T-cell (primary cell): ENCODE measurements around the gene NAP1L1. TPM values are rescaled to one million over a fixed set of nuclear protein-coding genes. Genes with fewer than 3 reads are reported as not detected.
A peak's percentile ranks its signal among the peaks of the same experiment; 100 is the strongest.

Source experiments
- ATAC-seq, 4 experiments: fragments of 200-7000 bp in 3 of 4; fragments of 150-1000 bp in 1 of 4; cut with Tn5 transposase; replicated peaks in 1 of 4; 1 replicate in 3 of 4; 2 replicates in 1 of 4; pipeline ENCODE4 v1.10.0; 2021; ENCODE audit warnings: moderate library complexity in 3 of 4, mild to moderate bottlenecking in 2 of 4, moderate number of reproducible peaks in 1 of 4
- CTCF ChIA-PET, 2 donors: fragments of 300-600 bp; sonication (Branson Sonifier 250); formaldehyde crosslinking; loops; one replicate each; lab custom pipeline; 2022; ENCODE audit warnings: antibody characterized with exemption in 2 of 2; lab: Charles Lee
- POLR2A ChIA-PET, 2 donors: fragments of 300-600 bp; sonication (Branson Sonifier 250); formaldehyde crosslinking; loops; one replicate each; lab custom pipeline; 2022; ENCODE audit warnings: antibody characterized with exemption in 2 of 2; lab: Charles Lee
- DNase-seq, 35 experiments: peaks; one replicate each; pipeline versions ENCODE4 v3.0.0 to v3.0.0-alpha.2; 2013 to 2023
- H3K27ac ChIP-seq: one replicate; pipeline ENCODE4 v1.5.1; 2013; ENCODE audit warnings: low read length
- H3K27me3 ChIP-seq, 2 experiments: replicated peaks in 1 of 2; 1 replicate in 1 of 2; 2 replicates in 1 of 2; pipeline versions ENCODE4 v1.6.1 to v1.7.0; 2013; ENCODE audit warnings: low read length in 1 of 2, mixed read lengths in 1 of 2; ENCODE audit not compliant: control insufficient read depth in 2 of 2, insufficient read depth in 2 of 2; ENCODE audit errors: extremely low read depth in 1 of 2
- H3K36me3 ChIP-seq, 2 donors: 1 replicate in 1 of 2; 2 replicates in 1 of 2; pipeline versions ENCODE4 v1.6.1 to v1.7.0; 2013; ENCODE audit warnings: low read length in 1 of 2; ENCODE audit not compliant: control insufficient read depth in 2 of 2, insufficient read depth in 1 of 2; ENCODE audit errors: extremely low read depth in 1 of 2
- H3K4me1 ChIP-seq, 2 experiments: 1 replicate in 1 of 2; 2 replicates in 1 of 2; pipeline versions ENCODE4 v1.6.1 to v1.7.0; 2013; ENCODE audit warnings: low read length in 2 of 2, mixed read lengths in 1 of 2; ENCODE audit not compliant: insufficient read depth in 2 of 2, control insufficient read depth in 1 of 2; ENCODE audit errors: extremely low read depth in 1 of 2
- H3K4me3 ChIP-seq, 2 donors: 1 replicate in 1 of 2; 2 replicates in 1 of 2; pipeline versions ENCODE4 v1.5.1 to v1.7.0; 2013; ENCODE audit warnings: mild to moderate bottlenecking in 2 of 2, low read length in 1 of 2, moderate library complexity in 1 of 2; ENCODE audit not compliant: control insufficient read depth in 1 of 2; ENCODE audit errors: extremely low read depth in 1 of 2
- H3K9me3 ChIP-seq: 2 replicates; pipeline ENCODE4 v1.7.0; 2013
- H3K27ac Mint-ChIP-seq, 2 donors: one replicate each; pipeline ENCODE4 v1.8.0; 2020 to 2021; ENCODE audit warnings: mild to moderate bottlenecking in 2 of 2, mixed read lengths in 2 of 2
- H3K27me3 Mint-ChIP-seq, 2 donors: one replicate each; pipeline ENCODE4 v1.8.0; 2021 to 2022; ENCODE audit warnings: mixed read lengths in 2 of 2
- H3K36me3 Mint-ChIP-seq: one replicate; pipeline ENCODE4 v1.8.0; 2021; ENCODE audit warnings: mixed read lengths
- H3K4me1 Mint-ChIP-seq, 3 donors: one replicate each; pipeline ENCODE4 v1.8.0; 2020 to 2022; ENCODE audit warnings: mixed read lengths in 3 of 3, mild to moderate bottlenecking in 1 of 3
- H3K4me3 Mint-ChIP-seq, 3 donors: one replicate each; pipeline ENCODE4 v1.8.0; 2020 to 2022; ENCODE audit warnings: mild to moderate bottlenecking in 3 of 3, mixed read lengths in 3 of 3, moderate library complexity in 3 of 3
- H3K9me3 Mint-ChIP-seq, 3 donors: one replicate each; pipeline ENCODE4 v1.8.0; 2020 to 2022; ENCODE audit warnings: mixed read lengths in 3 of 3
- WGBS: methylation state at CpG from one replicate; pipeline ENCODE4 v1.1.5; 2013; ENCODE audit warnings: missing lambda C conversion rate; ENCODE audit not compliant: insufficient coverage; 5-methylcytosine and 5-hydroxymethylcytosine counted together
- total RNA-seq, 35 experiments: library from RNA in 6 of 35; stranded (reverse) in 6 of 35; fragments of 120-200 nt in 1 of 35; gene quantifications; one replicate each; pipeline versions ENCODE4 v1.2.1 to v1.2.4 and lab custom pipeline; 2013 to 2026

Gene NAP1L1
- total RNA-seq, 5 donors from 2014 or later (not counting 1 experiment from before 2014, with no cell fraction given): 523 to 643 (median 591) TPM

GRCh38 chr12:76023069-76023690 lies 61.3 kb downstream of the NAP1L1 start:
- Histone ChIP-seq H3K4me3 (no peak overlapping the region), H3K4me1 (peaks cover 4 to 23% of the 10 kb centered on the region in 2 experiments), H3K27ac (no peak overlapping the region), H3K9me3 (no peaks in the 10 kb centered on the region), H3K36me3 (no peaks in the 10 kb centered on the region), H3K27me3 (peaks cover 0 to 3% of the 10 kb centered on the region in 2 experiments)
- Mint-ChIP-seq H3K9me3 (no peaks in the 10 kb centered on the region), H3K4me3 (no peak overlapping the region), H3K4me1 (peaks cover 19 to 57% (median 54%) of the 10 kb centered on the region in 3 donors), H3K36me3 (no peaks in the 10 kb centered on the region), H3K27ac (peak overlapping the region; percentile 17 to 75), H3K27me3 (no peaks in the 10 kb centered on the region)
- POLR2A ChIA-PET: interaction anchor here in 1 of 2 donors (0.5 kb wide), 1 partner anchor 28 kb away, joined by 7 read pairs; no protein-coding TSS in a partner anchor
- DNase-seq (no peak), ATAC-seq (no peak)
- CTCF ChIA-PET: no interaction called here
- 100% methylated on average over 1 of the region's 2 CpGs for WGBS

- H3K27ac Mint-ChIP-seq: peak overlapping the region; percentile 17 to 75
- ATAC-seq: no peak
- H3K4me1 ChIP-seq: peaks cover 4 to 23% of the 10 kb centered on the region in 2 experiments
- 85% methylated on average over 2 of the region's 3 CpGs for WGBS
- no peaks in the 10 kb centered on the region for H3K9me3 Mint-ChIP-seq
- peaks cover 19 to 58% (median 54%) of the 10 kb centered on the region in 3 donors for H3K4me1 Mint-ChIP-seq
- POLR2A ChIA-PET: interaction anchor here (0.8 to 1.6 kb wide), 2 partner anchors 8 to 9 kb away, joined by 4 to 5 read pairs; partner anchors contain the start of gene PHLDA1 (in 1 of the 2)
- H3K36me3 Mint-ChIP-seq: no peaks in the 10 kb centered on the region
- no peaks in the 10 kb centered on the region for H3K27me3 Mint-ChIP-seq
- H3K27me3 ChIP-seq: peaks cover 0 to 3% of the 10 kb centered on the region in 2 experiments
- no peak overlapping the region for H3K27ac ChIP-seq
- H3K4me3 ChIP-seq: no peak overlapping the region
- no peaks in the 10 kb centered on the region for H3K9me3 ChIP-seq
- CTCF ChIA-PET: no interaction called here
- H3K36me3 ChIP-seq: no peaks in the 10 kb centered on the region
- DNase-seq: no peak
- H3K4me3 Mint-ChIP-seq: no peak overlapping the region
Observed at GRCh38 chr12:76022506-76022905, 62.0 kb downstream of the NAP1L1 start.

- peak in 34 of 35 experiments; percentile 24 to 84 (median 56) for DNase-seq
- POLR2A ChIA-PET: interaction anchor here (0.5 to 2.3 kb wide), 6 partner anchors 9 to 510 kb away, joined by 3 to 43 read pairs (median 4); partner anchors contain the start of gene PHLDA1 (in 1 of the 2)
- peaks cover 19 to 56% (median 50%) of the 10 kb centered on the region in 3 donors for H3K4me1 Mint-ChIP-seq
- peak overlapping the region; percentile 63 to 73 (median 71) for H3K4me3 Mint-ChIP-seq
- WGBS: 43% methylated on average over 10 of the region's 15 CpGs
- no peaks in the 10 kb centered on the region for H3K27me3 Mint-ChIP-seq
- no peaks in the 10 kb centered on the region for H3K36me3 ChIP-seq
- H3K9me3 ChIP-seq: no peaks in the 10 kb centered on the region
- peak; percentile 84 to 87 (median 84) for ATAC-seq
- peak overlapping the region; percentile 98 for H3K27ac Mint-ChIP-seq
- no peaks in the 10 kb centered on the region for H3K9me3 Mint-ChIP-seq
- no peaks in the 10 kb centered on the region for H3K36me3 Mint-ChIP-seq
- peaks cover 4 to 23% of the 10 kb centered on the region in 2 experiments for H3K4me1 ChIP-seq
- no peaks in the 10 kb centered on the region for H3K27me3 ChIP-seq
- CTCF ChIA-PET: interaction anchor here (0.6 to 2.4 kb wide), 4 partner anchors 9 to 509 kb away, joined by 3 to 31 read pairs (median 4); partner anchors contain the start of genes KRR1 (in 1 of the 2) and PHLDA1 (in 1 of the 2)
- H3K4me3 ChIP-seq: peak overlapping the region in 1 of 2 donors; percentile 11
- peak overlapping the region; percentile 97 for H3K27ac ChIP-seq
Observed at GRCh38 chr12:76020731-76021672, 63.5 kb downstream of the NAP1L1 start.

- peak overlapping the region; percentile 63 to 73 (median 71) for H3K4me3 Mint-ChIP-seq
- no peaks in the 10 kb centered on the region for H3K27me3 Mint-ChIP-seq
- WGBS: no CpG with 5 or more reads among the region's 5 CpGs
- peaks cover 19 to 48% (median 44%) of the 10 kb centered on the region in 3 donors for H3K4me1 Mint-ChIP-seq
- Histone ChIP-seq H3K4me3 (no peak overlapping the region), H3K27me3 (no peaks in the 10 kb centered on the region), H3K9me3 (no peaks in the 10 kb centered on the region), H3K4me1 (peaks cover 4 to 23% of the 10 kb centered on the region in 2 experiments), H3K36me3 (no peaks in the 10 kb centered on the region), H3K27ac (peak overlapping the region; percentile 97)
- no peaks in the 10 kb centered on the region for H3K9me3 Mint-ChIP-seq
- DNase-seq (peak in 34 of 35 experiments; percentile 40 to 79 (median 62)), ATAC-seq (peak; percentile 60 to 81 (median 70))
- CTCF ChIA-PET: interaction anchor here (0.8 to 2.4 kb wide), 3 partner anchors 10 to 508 kb away, joined by 3 to 31 read pairs (median 5); partner anchors contain the start of genes KRR1 (in 1 of the 2) and PHLDA1 (in 1 of the 2)
- H3K27ac Mint-ChIP-seq: peak overlapping the region; percentile 98
- H3K36me3 Mint-ChIP-seq: no peaks in the 10 kb centered on the region
- POLR2A ChIA-PET: interaction anchor here in 1 of 2 donors (0.7 to 2.3 kb wide), 4 partner anchors 10 to 509 kb away, joined by 3 to 43 read pairs (median 4); partner anchors contain the start of gene PHLDA1
Observed at GRCh38 chr12:76020281-76020680, 64.2 kb downstream of the NAP1L1 start.

GRCh38 chr12:76018672-76019071 lies 65.8 kb downstream of the NAP1L1 start:
- 83% methylated on average over 1 of the region's 1 CpG for WGBS
- H3K4me1 Mint-ChIP-seq: peaks cover 19 to 39% (median 35%) of the 10 kb centered on the region in 3 donors
- ChIA-PET CTCF (interaction anchor here in 1 of 2 donors (0.6 kb wide), 1 partner anchor 8 kb away, joined by 3 read pairs; no protein-coding TSS in a partner anchor), POLR2A (interaction anchor here in 1 of 2 donors (0.6 kb wide), 1 partner anchor 10 kb away, joined by 4 read pairs; no protein-coding TSS in a partner anchor)
- H3K4me3 ChIP-seq: no peak overlapping the region
- H3K36me3 Mint-ChIP-seq: no peaks in the 10 kb centered on the region
- H3K9me3 ChIP-seq: no peaks in the 10 kb centered on the region
- no peak for DNase-seq
- ATAC-seq: no peak
- H3K27me3 Mint-ChIP-seq: no peaks in the 10 kb centered on the region
- H3K9me3 Mint-ChIP-seq: no peaks in the 10 kb centered on the region
- peaks cover 4 to 23% of the 10 kb centered on the region in 2 experiments for H3K4me1 ChIP-seq
- no peak overlapping the region for H3K4me3 Mint-ChIP-seq
- H3K36me3 ChIP-seq: no peaks in the 10 kb centered on the region
- H3K27me3 ChIP-seq: no peaks in the 10 kb centered on the region
- H3K27ac ChIP-seq: no peak overlapping the region
- peak overlapping the region; percentile 49 to 60 for H3K27ac Mint-ChIP-seq
